Panc1 (cell line): ENCODE data around the gene PRSS21.

ENCODE experiments used
- POLR2AphosphoS5 ChIP-seq: IDR thresholded peaks from 2 replicates; pipeline ENCODE4 v1.6.1; 2012; ENCODE audit warnings: mild to moderate bottlenecking, low read depth, low read length, moderate library complexity
- SIN3A ChIP-seq: IDR thresholded peaks from 2 replicates; pipeline ENCODE4 v1.6.1; 2012; ENCODE audit warnings: low read depth, mild to moderate bottlenecking, low read length, moderate library complexity, borderline replicate concordance; ENCODE audit not compliant: insufficient read depth
- TCF7L2 ChIP-seq: IDR thresholded peaks from 2 replicates; pipeline ENCODE4 v1.6.1; 2011; ENCODE audit warnings: mild to moderate bottlenecking, low read depth, low read length, inconsistent platforms
- TF ChIP-seq, protein P1 (sequence below): fragments of 450-650 bp; IDR thresholded peaks from 2 replicates; pipeline ENCODE4 v1.5.1; 2017; ENCODE audit warnings: mild to moderate bottlenecking
- TF ChIP-seq, protein P2 (sequence below), 2 experiments: IDR thresholded peaks; 2 replicates each; pipeline ENCODE4 v1.6.1; 2011 to 2012; ENCODE audit warnings: low read depth in 2 of 2, control low read depth in 1 of 2, low read length in 1 of 2, mild to moderate bottlenecking in 1 of 2, moderate library complexity in 1 of 2; ENCODE audit not compliant: insufficient read depth in 1 of 2

DNA sequence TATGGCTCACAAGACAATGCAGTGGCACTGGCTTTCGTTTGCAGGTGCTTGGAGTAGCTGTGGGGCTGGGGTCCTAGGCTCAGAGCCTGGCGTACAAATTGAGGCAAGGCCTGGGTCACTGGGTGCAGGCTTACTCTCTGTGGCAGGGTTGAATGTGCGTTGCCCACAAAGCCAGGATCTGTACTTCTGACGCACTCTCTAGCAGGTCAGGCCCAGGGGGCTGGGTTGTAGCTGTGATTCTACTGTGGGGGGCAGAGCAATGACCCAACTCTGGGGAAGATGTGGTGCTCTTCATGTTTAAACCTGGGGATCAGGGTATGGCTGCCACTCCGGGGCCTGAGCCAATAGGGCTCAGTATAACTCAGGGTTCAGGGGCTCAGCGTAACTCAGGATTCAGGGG lies 6.4 kb upstream of the PRSS21 start:
- TF ChIP-seq, protein P1, sequence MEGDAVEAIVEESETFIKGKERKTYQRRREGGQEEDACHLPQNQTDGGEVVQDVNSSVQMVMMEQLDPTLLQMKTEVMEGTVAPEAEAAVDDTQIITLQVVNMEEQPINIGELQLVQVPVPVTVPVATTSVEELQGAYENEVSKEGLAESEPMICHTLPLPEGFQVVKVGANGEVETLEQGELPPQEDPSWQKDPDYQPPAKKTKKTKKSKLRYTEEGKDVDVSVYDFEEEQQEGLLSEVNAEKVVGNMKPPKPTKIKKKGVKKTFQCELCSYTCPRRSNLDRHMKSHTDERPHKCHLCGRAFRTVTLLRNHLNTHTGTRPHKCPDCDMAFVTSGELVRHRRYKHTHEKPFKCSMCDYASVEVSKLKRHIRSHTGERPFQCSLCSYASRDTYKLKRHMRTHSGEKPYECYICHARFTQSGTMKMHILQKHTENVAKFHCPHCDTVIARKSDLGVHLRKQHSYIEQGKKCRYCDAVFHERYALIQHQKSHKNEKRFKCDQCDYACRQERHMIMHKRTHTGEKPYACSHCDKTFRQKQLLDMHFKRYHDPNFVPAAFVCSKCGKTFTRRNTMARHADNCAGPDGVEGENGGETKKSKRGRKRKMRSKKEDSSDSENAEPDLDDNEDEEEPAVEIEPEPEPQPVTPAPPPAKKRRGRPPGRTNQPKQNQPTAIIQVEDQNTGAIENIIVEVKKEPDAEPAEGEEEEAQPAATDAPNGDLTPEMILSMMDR: no peak
- TF ChIP-seq TCF7L2 (no peak), POLR2AphosphoS5 (no peak), SIN3A (no peak)
- TF ChIP-seq, protein P2, sequence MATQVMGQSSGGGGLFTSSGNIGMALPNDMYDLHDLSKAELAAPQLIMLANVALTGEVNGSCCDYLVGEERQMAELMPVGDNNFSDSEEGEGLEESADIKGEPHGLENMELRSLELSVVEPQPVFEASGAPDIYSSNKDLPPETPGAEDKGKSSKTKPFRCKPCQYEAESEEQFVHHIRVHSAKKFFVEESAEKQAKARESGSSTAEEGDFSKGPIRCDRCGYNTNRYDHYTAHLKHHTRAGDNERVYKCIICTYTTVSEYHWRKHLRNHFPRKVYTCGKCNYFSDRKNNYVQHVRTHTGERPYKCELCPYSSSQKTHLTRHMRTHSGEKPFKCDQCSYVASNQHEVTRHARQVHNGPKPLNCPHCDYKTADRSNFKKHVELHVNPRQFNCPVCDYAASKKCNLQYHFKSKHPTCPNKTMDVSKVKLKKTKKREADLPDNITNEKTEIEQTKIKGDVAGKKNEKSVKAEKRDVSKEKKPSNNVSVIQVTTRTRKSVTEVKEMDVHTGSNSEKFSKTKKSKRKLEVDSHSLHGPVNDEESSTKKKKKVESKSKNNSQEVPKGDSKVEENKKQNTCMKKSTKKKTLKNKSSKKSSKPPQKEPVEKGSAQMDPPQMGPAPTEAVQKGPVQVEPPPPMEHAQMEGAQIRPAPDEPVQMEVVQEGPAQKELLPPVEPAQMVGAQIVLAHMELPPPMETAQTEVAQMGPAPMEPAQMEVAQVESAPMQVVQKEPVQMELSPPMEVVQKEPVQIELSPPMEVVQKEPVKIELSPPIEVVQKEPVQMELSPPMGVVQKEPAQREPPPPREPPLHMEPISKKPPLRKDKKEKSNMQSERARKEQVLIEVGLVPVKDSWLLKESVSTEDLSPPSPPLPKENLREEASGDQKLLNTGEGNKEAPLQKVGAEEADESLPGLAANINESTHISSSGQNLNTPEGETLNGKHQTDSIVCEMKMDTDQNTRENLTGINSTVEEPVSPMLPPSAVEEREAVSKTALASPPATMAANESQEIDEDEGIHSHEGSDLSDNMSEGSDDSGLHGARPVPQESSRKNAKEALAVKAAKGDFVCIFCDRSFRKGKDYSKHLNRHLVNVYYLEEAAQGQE (IDR thresholded peaks at IDR 0.05; ENCODE audit: insufficient read depth in 1 of 2, low read depth in 2 of 2, low read length in 1 of 2): no peak
